HCT116 (cell line): ENCODE data around the gene ZSWIM6. TPM values are rescaled to one million over a fixed set of nuclear protein-coding genes. Genes with fewer than 3 reads are reported as not detected.

ENCODE experiments used
- ATAC-seq: fragments of 200-7000 bp; cut with Tn5 transposase; 2 replicates; pipeline ENCODE4 v1.9.1; 2020; ENCODE audit warnings: mild to moderate bottlenecking, moderate library complexity
- BruUV-seq: library from RNA; stranded (reverse); fragments of 400-500 nt; replicated peaks from 2 replicates; lab custom pipeline; 2021; lab: Mats Ljungman, UMichigan
- CTCF ChIA-PET: fragments of 300-600 bp; sonication (Branson Sonifier 250); formaldehyde crosslinking; loops from one replicate; lab custom pipeline; 2021; ENCODE audit warnings: antibody characterized with exemption; lab: Charles Lee
- POLR2A ChIA-PET: fragments of 300-600, 350-600 bp; sonication (Branson Sonifier 250); formaldehyde crosslinking; loops from one replicate; lab custom pipeline; 2021; ENCODE audit warnings: antibody characterized with exemption; lab: Charles Lee
- RAD21 ChIA-PET, 2 experiments: fragments of 300-600 bp; sonication (Branson Sonifier 250); formaldehyde crosslinking; loops; one replicate each; lab custom pipeline; 2023; ENCODE audit warnings: low total read pairs in 2 of 2; ENCODE audit not compliant: uncharacterized antibody in 2 of 2, unreplicated experiment in 2 of 2, low non-redundant PET in 1 of 2; lab: Charles Lee
- DNase-seq: peaks from one replicate; pipeline ENCODE4 v3.0.0-alpha.2; 2010; ENCODE audit warnings: low read depth, low spot score
- H2AFZ ChIP-seq: fragments of 200-600 bp; shearing (Covaris generic), sonication (generic); 2 replicates; pipeline ENCODE4 v1.6.1; 2017; ENCODE audit warnings: low read depth, mixed run types, mixed read lengths, antibody characterized with exemption, low read length; ENCODE audit not compliant: poor library complexity, severe bottlenecking
- H3K27ac ChIP-seq: 2 replicates; pipeline ENCODE4 v1.5.1; 2012; ENCODE audit warnings: low read depth, low read length
- H3K27me3 ChIP-seq: fragments of 200-600 bp; sonication (generic); 2 replicates; pipeline ENCODE4 v1.6.1; 2016; ENCODE audit warnings: mixed run types, low read length, mixed read lengths; ENCODE audit not compliant: insufficient read depth
- H3K36me3 ChIP-seq, 2 experiments: fragments of 200-500 bp in 1 of 2; fragments of 200-600 bp in 1 of 2; sonication (Bioruptor generic) in 1 of 2; sonication (generic) in 1 of 2; 2 replicates each; pipeline versions ENCODE4 v1.5.1 to v1.6.1; 2014 to 2016; ENCODE audit warnings: low read length in 2 of 2, inconsistent platforms in 1 of 2, mixed read lengths in 1 of 2, mixed run types in 1 of 2; ENCODE audit not compliant: insufficient read depth in 2 of 2, control insufficient read depth in 1 of 2
- H3K4me1 ChIP-seq, 2 experiments: fragments of 200-600 bp in 1 of 2; sonication (generic) in 1 of 2; 2 replicates each; pipeline versions ENCODE4 v1.5.1 to v1.6.1; 2012 to 2017; ENCODE audit warnings: low read length in 2 of 2, inconsistent platforms in 1 of 2, mild to moderate bottlenecking in 1 of 2, mixed read lengths in 1 of 2, mixed run types in 1 of 2, moderate library complexity in 1 of 2; ENCODE audit not compliant: insufficient read depth in 2 of 2, control insufficient read depth in 1 of 2
- H3K4me2 ChIP-seq: fragments of 200-600 bp; sonication (generic); 2 replicates; pipeline ENCODE4 v1.6.1; 2017; ENCODE audit warnings: mixed run types, low read length, mixed read lengths
- H3K4me3 ChIP-seq, 2 experiments: fragments of 200-600 bp in 1 of 2; sonication (generic) in 1 of 2; replicated peaks in 1 of 2; 2 replicates each; pipeline ENCODE4 v1.5.1; 2011 to 2016; ENCODE audit warnings: low read length in 2 of 2, control low read depth in 1 of 2, low read depth in 1 of 2, mild to moderate bottlenecking in 1 of 2, mixed read lengths in 1 of 2, mixed run types in 1 of 2
- H3K79me2 ChIP-seq: fragments of 200-600 bp; sonication (generic); 2 replicates; pipeline ENCODE4 v1.6.1; 2017; ENCODE audit warnings: mild to moderate bottlenecking, mixed run types, low read length, moderate library complexity, mixed read lengths; ENCODE audit not compliant: insufficient read depth
- H3K9ac ChIP-seq: fragments of 200-600 bp; sonication (generic); 2 replicates; pipeline ENCODE4 v1.6.1; 2016; ENCODE audit warnings: low read length, mixed read lengths
- H3K9me2 ChIP-seq: fragments of 200-600 bp; sonication (generic), shearing (Covaris generic); 2 replicates; pipeline ENCODE4 v1.6.1; 2017; ENCODE audit warnings: mixed run types, mild to moderate bottlenecking, moderate library complexity; ENCODE audit not compliant: insufficient read depth
- H3K9me3 ChIP-seq, 2 experiments: fragments of 200-500 bp in 1 of 2; fragments of 200-600 bp in 1 of 2; sonication (Bioruptor generic) in 1 of 2; sonication (generic) in 1 of 2; 2 replicates each; pipeline ENCODE4 v1.6.1; 2014 to 2017; ENCODE audit warnings: low read length in 2 of 2, mixed read lengths in 2 of 2, inconsistent platforms in 1 of 2, low read depth in 1 of 2, mild to moderate bottlenecking in 1 of 2, mixed run types in 1 of 2, moderate library complexity in 1 of 2; ENCODE audit not compliant: control insufficient read depth in 1 of 2, insufficient read depth in 1 of 2
- H4K20me1 ChIP-seq: fragments of 200-600 bp; sonication (generic), shearing (Covaris generic); 2 replicates; pipeline ENCODE4 v1.6.1; 2017; ENCODE audit warnings: mixed run types, mild to moderate bottlenecking, moderate library complexity; ENCODE audit not compliant: insufficient read depth
- ATF3 ChIP-seq: IDR thresholded peaks from 2 replicates; pipeline ENCODE4 v1.6.1; 2012
- CBX3 ChIP-seq: IDR thresholded peaks from 2 replicates; pipeline ENCODE4 v1.6.1; 2012; ENCODE audit warnings: low read depth
- CTCF ChIP-seq, 3 experiments: fragments of 200-600 bp in 1 of 3; sonication (generic) in 1 of 3; IDR thresholded peaks in 2 of 3; conservative IDR thresholded peaks in 1 of 3; 2 replicates each; pipeline ENCODE4 v1.5.1; 2012 to 2017; ENCODE audit warnings: low read depth in 2 of 3, low read length in 2 of 3, antibody characterized with exemption in 1 of 3, borderline replicate concordance in 1 of 3, control low read depth in 1 of 3, mild to moderate bottlenecking in 1 of 3, mixed read lengths in 1 of 3, mixed run types in 1 of 3, moderate library complexity in 1 of 3; ENCODE audit not compliant: insufficient read depth in 1 of 3
- ELF1 ChIP-seq: IDR thresholded peaks from 2 replicates; pipeline ENCODE4 v1.6.1; 2012; ENCODE audit warnings: low read depth, borderline replicate concordance
- EZH2phosphoT487 ChIP-seq: fragments of 200-600 bp; IDR thresholded peaks from 2 replicates; pipeline ENCODE4 v1.6.1; 2018; ENCODE audit warnings: antibody characterized with exemption, borderline replicate concordance
- FOSL1 ChIP-seq: IDR thresholded peaks from 2 replicates; pipeline ENCODE4 v1.6.1; 2012; ENCODE audit warnings: low read depth
- JUND ChIP-seq: IDR thresholded peaks from 2 replicates; pipeline ENCODE4 v1.6.1; 2012
- POLR2A ChIP-seq: IDR thresholded peaks from 2 replicates; pipeline ENCODE4 v1.7.0; 2011; ENCODE audit warnings: borderline replicate concordance; ENCODE audit not compliant: insufficient read depth, insufficient read length; ENCODE audit errors: extremely low read depth
- POLR2AphosphoS5 ChIP-seq: IDR thresholded peaks from 2 replicates; pipeline ENCODE4 v1.6.1; 2011; ENCODE audit warnings: mild to moderate bottlenecking, low read depth, low read length, moderate library complexity
- SIN3A ChIP-seq: IDR thresholded peaks from 2 replicates; pipeline ENCODE4 v1.6.1; 2012; ENCODE audit warnings: low read depth
- SRF ChIP-seq: IDR thresholded peaks from 2 replicates; pipeline ENCODE4 v1.6.1; 2012; ENCODE audit warnings: low read depth
- TCF7L2 ChIP-seq: IDR thresholded peaks from 2 replicates; pipeline ENCODE4 v1.7.0; 2011; ENCODE audit warnings: borderline replicate concordance, inconsistent platforms; ENCODE audit not compliant: insufficient read depth, insufficient read length; ENCODE audit errors: extremely low read depth
- ZBTB33 ChIP-seq: IDR thresholded peaks from 2 replicates; pipeline ENCODE4 v1.6.1; 2011; ENCODE audit warnings: mild to moderate bottlenecking, low read length, moderate library complexity; ENCODE audit not compliant: insufficient replicate concordance; ENCODE audit errors: extremely low read depth
- ZFX ChIP-seq: fragments of 450-650 bp; IDR thresholded peaks from 2 replicates; pipeline ENCODE4 v1.6.1; 2017
- intact Hi-C: fragments of 100-400 bp; cut with micrococcal nuclease; formaldehyde crosslinking; loops from 2 replicates; pipeline ENCODE4 v1.10.0; 2022
- total RNA-seq: library from RNA; stranded (reverse); gene quantifications from one replicate; pipeline ENCODE4 v1.2.1, GENCODE V29; 2021; ENCODE audit not compliant: unreplicated experiment

Gene ZSWIM6
- total RNA-seq, 1 experiment from 2014 or later = 7.4 TPM

- Histone ChIP-seq H2AFZ (no peak overlapping the region), H3K4me3 (no peak overlapping the region), H3K9me2 (no peaks in the 10 kb centered on the region), H3K9ac (no peak overlapping the region), H3K4me2 (no peak overlapping the region), H3K36me3 (no peaks in the 10 kb centered on the region), H4K20me1 (no peaks in the 10 kb centered on the region), H3K27me3 (no peaks in the 10 kb centered on the region), H3K9me3 (no peaks in the 10 kb centered on the region), H3K27ac (no peak overlapping the region), H3K4me1 (no peaks in the 10 kb centered on the region), H3K79me2 (no peaks in the 10 kb centered on the region; the same call in 1 of the 2 replicates)
- CTCF ChIA-PET = no interaction called here
- no peak for ATAC-seq
- RAD21 ChIA-PET = no interaction called here
- intact Hi-C loops = no loop called here
- POLR2A ChIA-PET = no interaction called here
- BruUV-seq = no TSS peak
- no peak for DNase-seq
- TF ChIP-seq ZBTB33 (no peak), CTCF (IDR thresholded peaks at IDR 0.05 in 2 of 3, conservative IDR thresholded peaks at IDR 0.05 in 1 of 3; ENCODE audit: borderline replicate concordance in 1 of 3, insufficient read depth in 1 of 3, low read depth in 2 of 3, low read length in 2 of 3) (no peak), JUND (no peak), CBX3 (no peak), SRF (no peak), TCF7L2 (no peak), ELF1 (no peak), FOSL1 (no peak), POLR2AphosphoS5 (no peak), SIN3A (no peak), EZH2phosphoT487 (no peak), ATF3 (no peak), ZFX (no peak), POLR2A (no peak)
Measured at GRCh38 chr5:61523073-61523472, 191.0 kb downstream of the ZSWIM6 start.
